Endothelial cell of umbilical vein (primary cell): ENCODE data around the gene OR6C76. TPM values are rescaled to one million over a fixed set of nuclear protein-coding genes. Genes with fewer than 3 reads are reported as not detected.

Experiments used
- BruUV-seq: library from RNA; stranded (reverse); fragments of 400-500 nt; replicated peaks from 2 replicates; lab custom pipeline; 2021; lab: Mats Ljungman, UMichigan
- CTCF ChIA-PET: fragments of 300-600, 350-600 bp; sonication (Branson Sonifier 250); formaldehyde crosslinking; loops from one replicate; lab custom pipeline; 2021; ENCODE audit warnings: antibody characterized with exemption, inconsistent platforms; lab: Charles Lee
- POLR2A ChIA-PET: fragments of 300-600, 350-600 bp; sonication (Branson Sonifier 250); formaldehyde crosslinking; loops from one replicate; lab custom pipeline; 2021; ENCODE audit warnings: antibody characterized with exemption, inconsistent platforms; lab: Charles Lee
- DNase-seq: peaks from one replicate; pipeline ENCODE4 v3.0.0-alpha.2; 2011; ENCODE audit warnings: low read depth, low spot score
- FAIRE-seq: peaks from 2 replicates; lab custom pipeline; 2011; peaks lifted over from hg19 to GRCh38; lab: Jason Lieb, UNC
- H2AFZ ChIP-seq: 2 replicates; pipeline ENCODE4 v1.6.0; 2012; ENCODE audit warnings: low read depth, low read length, control low read depth, inconsistent platforms
- H3K27ac ChIP-seq: 2 replicates; pipeline ENCODE4 v1.5.1; 2011; ENCODE audit warnings: low read depth, mild to moderate bottlenecking, control low read depth, low read length, moderate library complexity; ENCODE audit not compliant: insufficient read depth
- H3K27me3 ChIP-seq, 2 experiments: 2 replicates each; pipeline versions ENCODE4 v1.6.0 to v1.6.1; 2011; ENCODE audit warnings: low read length in 2 of 2, mixed read lengths in 1 of 2; ENCODE audit not compliant: control insufficient read depth in 2 of 2, insufficient read depth in 2 of 2
- H3K36me3 ChIP-seq, 2 experiments: 2 replicates in 1 of 2; 3 replicates in 1 of 2; pipeline ENCODE4 v1.5.1; 2011; ENCODE audit warnings: low read length in 2 of 2, mild to moderate bottlenecking in 1 of 2, moderate library complexity in 1 of 2; ENCODE audit not compliant: control insufficient read depth in 2 of 2, insufficient read depth in 2 of 2; ENCODE audit errors: extremely low read depth in 1 of 2
- H3K4me1 ChIP-seq: 3 replicates; pipeline ENCODE4 v1.5.1; 2011; ENCODE audit warnings: mild to moderate bottlenecking, low read length; ENCODE audit not compliant: control insufficient read depth, insufficient read depth; ENCODE audit errors: extremely low read depth
- H3K4me2 ChIP-seq: 2 replicates; pipeline ENCODE4 v1.6.1; 2011; ENCODE audit warnings: low read length, control low read depth, mixed read lengths; ENCODE audit not compliant: insufficient read depth
- H3K4me3 ChIP-seq, 3 experiments: fragments of 200-600 bp in 1 of 3; sonication (generic), shearing (Covaris generic) in 1 of 3; replicated peaks in 1 of 3; 2 replicates each; pipeline ENCODE4 v1.5.1; 2011 to 2016; ENCODE audit warnings: control low read depth in 3 of 3, low read length in 3 of 3, mild to moderate bottlenecking in 2 of 3, inconsistent platforms in 1 of 3, low read depth in 1 of 3, moderate library complexity in 1 of 3; ENCODE audit not compliant: insufficient read depth in 1 of 3
- H3K79me2 ChIP-seq: 2 replicates; pipeline ENCODE4 v1.6.0; 2012; ENCODE audit warnings: low read length, inconsistent platforms; ENCODE audit not compliant: control insufficient read depth, insufficient read depth
- H3K9ac ChIP-seq: replicated peaks from 2 replicates; pipeline ENCODE3; 2011; ENCODE audit warnings: low read length, control low read depth; ENCODE audit not compliant: insufficient read depth; ENCODE audit errors: extremely low read depth
- H3K9me1 ChIP-seq: replicated peaks from 3 replicates; pipeline ENCODE4 v1.6.0; 2011; ENCODE audit warnings: mild to moderate bottlenecking, low read length; ENCODE audit not compliant: control insufficient read depth, insufficient read depth; ENCODE audit errors: extremely low read depth
- H3K9me3 ChIP-seq: replicated peaks from 2 replicates; pipeline ENCODE4 v1.5.1; 2012; ENCODE audit warnings: low read length, inconsistent platforms; ENCODE audit not compliant: control insufficient read depth, insufficient read depth
- H4K20me1 ChIP-seq: replicated peaks from 2 replicates; pipeline ENCODE3; 2011; ENCODE audit warnings: mild to moderate bottlenecking, low read length; ENCODE audit not compliant: control insufficient read depth, insufficient read depth; ENCODE audit errors: extremely low read depth
- CTCF ChIP-seq, 2 donors: IDR thresholded peaks; 1 replicate in 1 of 2; 2 replicates in 1 of 2; pipeline ENCODE4 v1.5.1; 2011; ENCODE audit warnings: low read length in 2 of 2, mild to moderate bottlenecking in 2 of 2, moderate library complexity in 2 of 2, control low read depth in 1 of 2, inconsistent platforms in 1 of 2, low read depth in 1 of 2; ENCODE audit not compliant: insufficient read depth in 1 of 2; ENCODE audit errors: extremely low read depth in 1 of 2
- EZH2 ChIP-seq: IDR thresholded peaks from 2 replicates; pipeline ENCODE4 v1.6.1; 2012; ENCODE audit warnings: borderline replicate concordance, low read depth, mild to moderate bottlenecking, moderate library complexity, low read length, inconsistent platforms; ENCODE audit not compliant: severe bottlenecking
- FOS ChIP-seq: IDR thresholded peaks from 2 replicates; pipeline ENCODE4 v1.6.1; 2011; ENCODE audit warnings: mild to moderate bottlenecking, low read length, moderate library complexity, borderline replicate concordance; ENCODE audit not compliant: insufficient read depth
- GATA2 ChIP-seq: IDR thresholded peaks from 2 replicates; pipeline ENCODE4 v1.7.0; 2011; ENCODE audit warnings: low read depth, mild to moderate bottlenecking, moderate library complexity, mixed read lengths, low read length; ENCODE audit not compliant: insufficient read length, insufficient read depth
- JUN ChIP-seq: IDR thresholded peaks from 2 replicates; pipeline ENCODE4 v1.6.1; 2011; ENCODE audit warnings: borderline replicate concordance, low read depth; ENCODE audit not compliant: insufficient read length, insufficient read depth
- MAX ChIP-seq: IDR thresholded peaks from 2 replicates; pipeline ENCODE4 v1.6.1; 2011; ENCODE audit not compliant: insufficient read depth, insufficient read length
- MYC ChIP-seq: IDR thresholded peaks from one replicate; pipeline ENCODE4 v1.6.1; 2011; ENCODE audit warnings: mild to moderate bottlenecking, low read depth, low read length
- POLR2A ChIP-seq: IDR thresholded peaks from 2 replicates; pipeline ENCODE4 v1.6.1; 2012; ENCODE audit warnings: low read depth, mild to moderate bottlenecking, control low read depth, low read length
- POLR2AphosphoS5 ChIP-seq: IDR thresholded peaks from 2 replicates; pipeline ENCODE4 v1.6.1; 2012; ENCODE audit warnings: low read depth, mild to moderate bottlenecking, control low read depth, low read length, moderate library complexity; ENCODE audit not compliant: insufficient read depth
- dilution Hi-C: fragments of 300-500 bp; cut with MboI; formaldehyde crosslinking; loops from one replicate; pipeline ENCODE4 v1.15.0; 2019; ENCODE audit warnings: low sequenced_read_pairs; ENCODE audit not compliant: extremely low pct_ligation_motif_present
- intact Hi-C: fragments of 100-400 bp; cut with micrococcal nuclease; formaldehyde crosslinking; loops from one replicate; pipeline ENCODE4 v1.10.0; 2022
- polyA plus RNA-seq, 4 experiments: library from polyadenylated mRNA; depleted of rRNA in 3 of 4; stranded (reverse) in 3 of 4; unstranded in 1 of 4; fragments of >200 nt; gene quantifications; 2 replicates each; pipeline versions ENCODE4 v1.2.1 to v1.2.3, GENCODE V29; 2011 to 2012; ENCODE audit warnings: missing spikeins in 1 of 4
- total RNA-seq: library from RNA; stranded (reverse); gene quantifications from 2 replicates; pipeline ENCODE4 v1.2.3, GENCODE V29; 2021

Gene OR6C76
- total and polyA plus RNA-seq, 2 donors (not counting 3 experiments of a cell fraction or from before 2014, with no cell fraction given), result not detected

GRCh38 chr12:55396326-55396725 is 29.7 kb upstream of the OR6C76 start:
- Histone ChIP-seq H3K36me3 (no peaks in the 10 kb centered on the region), H3K9me3 (no peaks in the 10 kb centered on the region), H3K9me1 (no peaks in the 10 kb centered on the region), H3K79me2 (no peaks in the 10 kb centered on the region), H3K4me1 (no peaks in the 10 kb centered on the region), H2AFZ (no peak overlapping the region), H4K20me1 (no peaks in the 10 kb centered on the region), H3K4me2 (no peak overlapping the region), H3K9ac (no peak overlapping the region), H3K4me3 (no peak overlapping the region), H3K27ac (no peak overlapping the region), H3K27me3 (no peaks in the 10 kb centered on the region)
- DNase-seq (no peak), FAIRE-seq (no peak)
- POLR2A ChIA-PET, result no interaction called here
- intact Hi-C loops (no loop called here), dilution Hi-C loops (no loop called here)
- BruUV-seq, result no TSS peak
- TF ChIP-seq FOS, result no peak
- TF ChIP-seq GATA2, result no peak
- TF ChIP-seq POLR2A, result no peak
- TF ChIP-seq EZH2, result no peak
- no peak for TF ChIP-seq MYC
- TF ChIP-seq POLR2AphosphoS5, result no peak
- no peak for TF ChIP-seq MAX
- no peak for TF ChIP-seq CTCF (IDR thresholded peaks at IDR 0.05; ENCODE audit: extremely low read depth in 1 of 2, insufficient read depth in 1 of 2, low read depth in 1 of 2, low read length in 2 of 2)
- no peak for TF ChIP-seq JUN
- CTCF ChIA-PET, result no interaction called here
